NCI-H345 treated with DMSO at 0.1 percent for 48 hours (cell line): ENCODE data around the gene GPER1.
A peak's percentile ranks its signal among the peaks of the same experiment; 100 is the strongest.
"Not testable (repeated sequence)": the region's sequence is repeated elsewhere in the genome, so short reads cannot be mapped to it uniquely, and the experiment has no call there.

Experiments used
- DNase-seq: peaks from one replicate; lab custom pipeline; 2025; ENCODE audit not compliant: unreplicated experiment; lab: John Stamatoyannopoulos, UW

GPER1 gene

GRCh38 chr7:1087952-1088920 lies at the start of gene GPER1:
GPER1 (plus strand) TSS chr7:1088113; CDS start chr7:1091729, 3,616 bp downstream.
- DNase-seq = no peak

- DNase-seq = not testable (repeated sequence)
These were observed 47.7 kb upstream of the GPER1 start for GRCh38 chr7:1040233-1040632.

- no peak for DNase-seq
These were observed 47.1 kb upstream of the GPER1 start for GRCh38 chr7:1040790-1041189.

- no peak for DNase-seq
These were observed 46.1 kb upstream of the GPER1 start for GRCh38 chr7:1041551-1042491.

- no peak for DNase-seq
These were observed 45.5 kb upstream of the GPER1 start for GRCh38 chr7:1042492-1042833.

- no peak for DNase-seq
These were observed 44.2 kb upstream of the GPER1 start for GRCh38 chr7:1043552-1044188.

GRCh38 chr7:1044189-1045068 lies 43.5 kb upstream of the GPER1 start, which contains the start of gene GPR146:
GPR146 (plus strand) TSS chr7:1044546; CDS start chr7:1057516, 12,970 bp downstream.
- peak; percentile 79 for DNase-seq

- DNase-seq = no peak
These were observed 42.5 kb upstream of the GPER1 start for GRCh38 chr7:1045069-1046063.

GRCh38 chr7:1046722-1047679 lies 40.9 kb upstream of the GPER1 start:
- DNase-seq = no peak

- no peak for DNase-seq
These were observed 38.7 kb upstream of the GPER1 start for GRCh38 chr7:1049006-1049741.

- no peak for DNase-seq
These were observed 38.1 kb upstream of the GPER1 start for GRCh38 chr7:1049801-1050200.

- no peak for DNase-seq
These were observed 37.5 kb upstream of the GPER1 start for GRCh38 chr7:1050254-1050906.

GRCh38 chr7:1050956-1051690 lies 36.8 kb upstream of the GPER1 start:
- DNase-seq = no peak

- no peak for DNase-seq
These were observed 35.7 kb upstream of the GPER1 start for GRCh38 chr7:1052031-1052818.

- DNase-seq = no peak
These were observed 34.9 kb upstream of the GPER1 start for GRCh38 chr7:1053002-1053411.
